Measurements from ENCODE around the gene SLC2A8.
A peak's percentile ranks its signal among the peaks of the same experiment; 100 is the strongest.

The SLC2A8 gene

GRCh38 chr9:127380479-127380878, 16.5 kb upstream of the SLC2A8 start:
- DNase-seq, result no peak

DNA sequence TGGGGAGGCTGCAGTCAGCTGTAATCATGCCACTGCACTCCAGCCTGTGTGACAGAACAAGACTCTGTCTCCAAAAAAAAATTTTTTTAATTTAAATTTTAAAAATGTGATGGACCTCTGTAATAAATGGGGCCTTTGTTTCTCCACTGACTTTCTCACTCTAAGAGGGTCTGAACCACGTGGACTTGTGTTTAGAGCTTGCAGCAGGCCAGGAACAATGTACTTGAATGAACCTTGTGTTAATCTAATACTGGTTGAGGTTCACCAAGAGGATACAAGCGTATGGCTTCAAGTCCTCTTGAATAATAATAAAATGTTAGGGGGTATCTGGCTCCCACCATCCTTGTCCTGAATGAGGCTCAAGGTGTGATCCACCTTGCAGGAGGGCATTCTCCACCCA, 14.4 kb upstream of the SLC2A8 start:
- DNase-seq, result no peak

- no peak for DNase-seq
These were observed 12.8 kb upstream of the SLC2A8 start for GRCh38 chr9:127384016-127384730.

- DNase-seq, result no peak
These were observed 12.1 kb upstream of the SLC2A8 start for GRCh38 chr9:127384901-127385300.

- no peak for DNase-seq
These were observed 10.7 kb upstream of the SLC2A8 start for GRCh38 chr9:127386249-127386648.

GRCh38 chr9:127386981-127387380, 10.0 kb upstream of the SLC2A8 start:
- DNase-seq, result no peak

- DNase-seq, result peak; percentile 59
These were observed 8.7 kb upstream of the SLC2A8 start for GRCh38 chr9:127388037-127388855.

DNA sequence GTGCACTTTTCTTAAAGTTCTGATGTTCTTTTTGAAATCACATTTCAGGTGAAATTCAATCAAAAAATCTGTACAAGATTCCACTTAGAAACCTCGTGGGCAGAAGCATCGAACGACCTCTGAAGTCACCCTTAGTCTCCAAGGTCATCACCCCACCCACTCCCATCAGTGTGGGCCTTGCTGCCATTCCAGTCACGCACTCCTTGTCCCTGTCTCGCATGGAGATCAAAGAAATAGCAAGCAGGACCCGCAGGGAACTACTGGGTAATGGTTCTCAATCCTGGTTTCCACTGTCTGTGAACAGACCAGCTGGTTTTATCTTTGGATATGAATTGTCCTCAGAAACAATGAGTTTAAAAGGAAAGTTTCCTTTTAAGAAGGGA, 8.1 kb upstream of the SLC2A8 start:
- no peak for DNase-seq

DNA sequence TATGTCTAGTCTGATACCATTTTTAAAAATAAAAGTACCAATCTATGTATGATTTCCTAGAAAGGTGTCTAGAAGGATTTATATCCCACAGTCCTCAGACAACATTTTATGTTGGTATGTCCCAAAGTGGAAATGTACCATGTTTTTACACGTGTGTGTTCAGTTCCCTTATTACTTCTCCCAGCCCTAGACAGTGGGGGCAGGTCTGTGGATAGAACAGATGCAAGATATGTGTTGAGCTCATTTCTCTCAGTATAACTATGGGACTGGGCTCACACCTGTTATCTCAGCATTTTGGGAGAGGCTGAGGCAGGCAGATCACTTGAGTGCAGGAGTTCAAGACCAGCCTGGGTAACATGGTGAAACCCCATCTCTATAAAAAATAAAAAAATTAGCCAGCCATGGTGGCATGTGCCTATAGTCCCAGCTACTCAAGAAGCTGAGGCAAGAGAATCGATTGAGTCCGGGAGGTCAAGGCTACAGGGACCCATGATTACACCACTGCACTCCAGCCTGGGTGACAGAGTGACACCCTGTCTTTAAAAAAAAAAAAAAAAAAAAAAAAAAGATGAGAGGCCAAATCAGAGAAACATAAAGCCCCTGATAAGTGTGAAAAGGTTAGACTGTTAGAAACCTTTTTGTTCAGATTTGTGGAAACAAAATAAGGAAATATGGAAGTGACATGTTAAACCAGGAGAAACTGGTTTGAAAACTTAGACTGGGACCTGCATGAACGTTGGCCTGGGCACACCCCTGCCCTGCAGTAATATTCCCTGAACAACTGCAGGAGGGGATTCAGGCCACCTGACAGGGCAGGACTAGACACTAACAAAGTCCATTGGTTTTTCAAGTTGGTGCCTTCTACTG, 7.4 kb upstream of the SLC2A8 start:
- DNase-seq, result no peak

GRCh38 chr9:127390248-127390545, 6.8 kb upstream of the SLC2A8 start:
- DNase-seq, result no peak

DNA sequence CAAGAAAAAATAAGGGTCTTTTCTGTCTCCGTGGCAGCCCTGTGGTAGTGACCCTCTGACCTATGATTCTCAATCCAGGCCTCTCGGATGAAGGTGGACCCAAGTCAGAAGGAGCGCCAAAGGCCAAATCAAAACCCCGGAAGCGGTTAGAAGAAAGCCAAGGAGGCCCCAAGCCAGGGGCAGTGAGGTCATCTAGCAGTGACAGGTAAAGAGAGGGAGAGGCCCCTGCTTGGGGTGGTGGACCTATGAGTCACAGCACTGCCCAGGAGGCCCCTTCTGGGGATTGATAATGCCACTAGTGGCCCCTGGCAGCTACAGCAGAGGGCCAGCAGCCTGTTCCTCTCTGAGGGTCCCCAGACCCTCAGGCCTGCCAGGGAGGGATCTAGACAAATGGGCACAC, 6.4 kb upstream of the SLC2A8 start:
- DNase-seq, result no peak

DNA sequence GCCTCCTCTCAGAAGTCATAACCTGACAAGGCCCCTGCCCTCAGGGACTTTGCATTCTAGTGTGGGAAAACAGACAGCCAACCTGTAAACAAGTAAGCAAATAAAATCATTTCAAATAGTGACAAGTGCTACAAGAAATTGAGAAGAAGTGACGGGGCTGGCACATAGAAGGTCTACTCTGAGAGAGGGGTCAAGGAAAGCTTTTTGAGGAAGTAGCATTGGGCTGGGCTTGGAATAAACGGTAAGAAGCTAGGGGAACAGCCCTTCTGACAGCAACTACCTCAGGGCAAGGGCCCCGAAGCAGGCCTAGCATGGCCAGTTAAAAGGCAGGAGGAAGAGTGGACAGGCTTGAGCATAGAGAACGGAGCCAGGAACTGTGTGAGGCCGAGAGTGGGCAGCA, 4.8 kb upstream of the SLC2A8 start:
- no peak for DNase-seq

DNA sequence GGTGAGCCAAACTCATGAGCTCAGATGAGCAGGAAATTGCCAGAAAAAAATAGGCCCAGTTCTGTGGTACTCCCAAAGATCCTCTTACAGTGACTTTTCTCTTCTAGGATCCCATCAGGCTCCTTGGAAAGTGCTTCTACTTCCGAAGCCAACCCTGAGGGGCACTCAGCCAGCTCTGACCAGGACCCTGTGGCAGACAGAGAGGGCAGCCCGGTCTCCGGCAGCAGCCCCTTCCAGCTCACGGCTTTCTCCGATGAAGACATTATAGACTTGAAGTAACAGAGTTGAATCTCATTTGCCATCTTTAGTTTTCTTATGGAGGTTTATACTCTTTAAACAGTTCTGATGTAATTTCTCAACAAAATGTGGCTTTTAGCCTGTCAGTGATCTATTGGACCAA, 4.0 kb upstream of the SLC2A8 start:
- no peak for DNase-seq

- DNase-seq, result no peak
These were observed 3.3 kb upstream of the SLC2A8 start for GRCh38 chr9:127393645-127394044.

DNA sequence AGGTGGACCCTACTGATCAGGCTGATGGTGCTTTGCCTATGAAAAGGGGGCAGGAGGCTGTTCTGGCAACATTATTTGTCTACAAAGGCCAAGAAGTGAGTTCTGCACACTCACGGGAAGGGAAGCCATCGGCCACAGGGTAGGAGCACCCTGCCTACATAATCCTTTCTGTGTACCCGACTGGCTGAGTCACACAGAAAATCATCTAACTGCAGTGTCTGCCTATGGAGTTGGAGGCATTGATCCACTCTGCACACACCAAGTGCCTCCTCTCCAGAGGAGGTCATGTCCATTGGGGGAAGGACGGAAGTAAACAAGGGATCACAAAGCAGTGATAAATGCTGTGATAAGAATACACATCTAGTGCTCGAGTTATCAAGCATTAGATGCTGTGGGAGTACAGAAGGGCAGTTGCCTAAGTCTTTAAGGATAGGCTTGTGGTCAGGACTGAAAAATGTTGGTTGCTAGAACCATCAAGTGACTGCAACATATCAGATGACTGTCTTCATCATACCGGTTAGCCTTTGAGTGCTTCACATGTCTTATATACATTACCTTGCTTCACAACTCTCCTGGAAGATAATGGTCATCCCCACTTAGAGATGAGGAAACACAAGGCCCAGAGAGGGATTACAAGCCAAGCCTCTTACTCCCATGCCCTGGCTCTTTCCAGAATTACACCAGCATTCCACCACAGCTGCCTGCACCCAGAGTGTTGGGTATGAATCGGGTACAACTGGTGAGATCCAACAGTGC, 1.3 kb upstream of the SLC2A8 start:
- no peak for DNase-seq

DNA sequence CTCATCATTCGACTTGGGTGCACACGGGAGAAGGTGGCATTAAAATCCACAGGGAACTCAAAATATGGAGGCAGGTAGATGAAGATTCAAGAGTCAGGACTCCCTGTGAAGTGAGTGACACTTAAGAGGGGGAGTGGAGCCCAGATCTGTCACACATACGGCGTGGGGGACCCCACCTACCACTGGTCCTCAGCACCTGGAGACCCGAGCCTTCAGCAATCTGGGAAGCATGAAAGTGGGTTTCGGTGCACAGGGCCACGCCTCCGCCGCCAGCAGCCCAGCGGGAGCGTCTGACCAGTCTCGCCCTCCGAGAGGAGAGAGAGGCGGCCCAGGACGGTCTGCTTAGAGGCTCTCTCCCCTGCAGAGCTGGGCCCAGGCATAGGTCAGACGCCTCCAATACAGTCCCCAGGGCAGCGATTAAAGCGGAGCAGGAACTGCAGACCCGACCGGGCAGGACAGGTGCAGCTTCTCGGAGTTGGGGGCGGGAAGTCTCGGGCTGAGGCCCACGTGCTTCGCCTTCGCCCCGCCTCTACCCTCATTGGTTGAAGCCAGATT, 639 bp upstream of the SLC2A8 start:
- DNase-seq, result no peak

GRCh38 chr9:127397646-127398274, 791 bp downstream of the SLC2A8 start:
- DNase-seq, result peak; percentile 76

DNA sequence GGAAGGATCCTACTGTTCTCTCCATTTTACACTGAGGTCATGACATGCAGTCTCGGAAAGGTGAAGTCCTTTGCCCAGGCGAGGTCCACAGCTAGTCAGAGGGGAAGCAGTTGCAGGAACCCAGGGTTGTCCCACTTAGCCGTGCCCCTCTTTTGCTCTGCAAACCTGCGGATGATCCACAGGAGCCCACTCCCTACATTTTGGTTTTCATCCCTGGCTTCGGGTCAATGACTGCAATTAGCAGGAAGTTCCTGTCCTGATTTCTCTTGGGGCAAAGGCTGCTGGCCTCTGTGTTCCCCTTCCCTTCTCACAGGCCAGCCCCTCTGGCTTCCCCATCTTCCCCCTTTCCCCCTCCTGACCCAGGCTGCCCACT, 1.3 kb downstream of the SLC2A8 start:
- DNase-seq, result no peak

- DNase-seq, result no peak
These were observed 1.9 kb downstream of the SLC2A8 start for GRCh38 chr9:127398715-127399400.

- DNase-seq, result no peak
These were observed 2.8 kb downstream of the SLC2A8 start for GRCh38 chr9:127399736-127400269.

Measured in right kidney (tissue), 1 donor.